HG03442 (cell line): ENCODE results near the gene NKX3-2.
A peak's percentile ranks its signal among the peaks of the same experiment; 100 is the strongest.

Experiments used
- ATAC-seq: cut with Tn5 transposase; IDR thresholded peaks from one replicate; pipeline ENCODE4 v1.9.1; 2021; ENCODE audit warnings: mild to moderate bottlenecking, moderate library complexity; ENCODE audit not compliant: unreplicated experiment

Gene NKX3-2

DNA sequence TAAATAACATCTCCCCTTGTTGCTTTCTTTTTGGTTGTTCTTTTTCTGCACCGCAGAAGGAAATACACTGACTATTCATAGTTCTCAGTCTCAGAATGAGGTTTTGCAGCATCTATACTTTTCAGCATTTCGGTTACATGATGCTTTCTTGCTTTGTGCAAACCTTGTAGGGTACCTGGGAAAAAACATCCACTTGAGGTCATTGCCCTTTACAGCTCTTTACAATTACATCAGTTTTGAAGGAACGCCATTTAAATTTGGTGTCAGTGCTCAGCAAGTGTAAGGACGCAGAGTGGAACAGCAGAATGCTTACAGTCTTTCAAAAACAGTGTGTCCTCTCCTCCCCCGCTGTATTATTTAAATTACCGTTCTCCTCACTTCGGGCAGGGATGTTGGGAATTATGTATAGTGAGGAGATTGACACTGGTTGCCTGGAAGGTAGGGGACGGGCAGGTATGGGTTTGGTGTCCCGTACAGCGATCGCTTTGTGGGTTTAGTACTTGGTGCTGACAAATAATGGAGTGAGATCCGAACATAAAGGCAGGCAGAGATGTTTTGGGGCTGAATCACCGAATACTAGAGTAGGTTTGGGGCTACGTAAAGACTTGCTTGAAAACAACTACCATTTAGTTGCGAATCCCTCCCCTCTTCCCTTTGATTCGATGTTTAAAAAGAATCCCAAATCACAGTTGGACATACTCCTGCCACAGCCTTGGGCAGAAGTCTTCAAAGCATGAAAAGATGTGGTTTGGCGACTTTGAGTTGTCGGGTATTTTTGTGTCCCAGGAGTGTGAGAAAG, 2.0 kb upstream of the NKX3-2 start:
- ATAC-seq, result no peak

DNA sequence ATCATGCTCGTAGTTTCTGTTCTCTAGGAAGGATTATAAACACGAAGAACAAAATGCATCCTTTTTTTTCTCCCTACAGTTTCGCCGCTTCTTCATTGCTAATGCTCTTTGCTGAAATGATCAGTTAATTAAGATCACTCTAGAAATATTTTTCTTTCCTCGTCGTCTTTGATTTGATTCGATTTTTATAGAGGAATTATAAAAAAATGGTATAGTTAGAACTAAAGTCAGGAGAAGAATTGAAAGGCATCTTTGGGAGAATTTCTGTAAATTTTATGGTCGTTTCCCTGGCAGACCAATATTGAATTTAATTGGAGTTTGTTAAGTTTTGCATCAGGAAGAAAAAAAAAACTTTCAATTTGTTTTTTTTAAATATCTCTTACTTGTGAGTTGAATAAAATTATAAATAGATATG, 1.1 kb upstream of the NKX3-2 start:
- ATAC-seq, result no peak

DNA sequence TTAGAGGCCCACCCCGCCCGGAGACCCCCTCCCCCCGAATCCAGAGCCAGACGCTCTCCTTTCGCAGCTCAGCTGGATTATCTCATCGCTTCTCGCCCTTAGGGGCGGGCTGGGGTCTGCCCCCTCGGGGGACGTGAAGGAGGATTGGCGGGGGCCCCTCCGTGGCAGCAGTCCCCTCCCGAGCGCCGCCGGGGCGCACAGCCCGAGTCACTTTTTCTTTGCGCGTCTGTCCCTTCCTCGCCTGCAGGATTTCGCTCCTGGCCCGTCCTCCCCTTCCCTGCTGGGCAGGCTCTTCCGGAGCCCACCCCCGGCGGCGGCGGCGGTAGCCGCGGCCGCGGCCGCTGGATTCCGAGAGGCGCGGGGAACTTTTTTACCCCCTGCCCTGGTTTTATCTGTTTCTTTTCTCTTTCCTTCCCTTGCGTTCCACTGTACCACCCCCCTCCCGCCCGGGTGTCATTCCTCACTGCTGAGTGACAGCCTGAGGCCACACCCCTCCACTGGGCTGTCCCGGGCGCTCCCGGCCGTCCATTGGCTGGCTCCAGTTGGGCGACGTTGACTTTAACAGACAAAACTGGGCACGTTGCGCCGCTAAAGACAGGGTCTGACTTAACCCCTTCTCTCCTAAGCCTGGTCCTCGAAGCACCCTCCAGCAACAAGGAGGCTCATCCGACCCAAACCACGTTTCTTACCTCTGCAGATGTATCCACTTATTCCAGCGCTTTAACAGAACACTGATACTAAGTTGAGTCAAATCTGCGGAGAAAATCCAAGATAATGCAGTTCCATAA, 492 bp upstream of the NKX3-2 start:
- peak; percentile 61 for ATAC-seq

DNA sequence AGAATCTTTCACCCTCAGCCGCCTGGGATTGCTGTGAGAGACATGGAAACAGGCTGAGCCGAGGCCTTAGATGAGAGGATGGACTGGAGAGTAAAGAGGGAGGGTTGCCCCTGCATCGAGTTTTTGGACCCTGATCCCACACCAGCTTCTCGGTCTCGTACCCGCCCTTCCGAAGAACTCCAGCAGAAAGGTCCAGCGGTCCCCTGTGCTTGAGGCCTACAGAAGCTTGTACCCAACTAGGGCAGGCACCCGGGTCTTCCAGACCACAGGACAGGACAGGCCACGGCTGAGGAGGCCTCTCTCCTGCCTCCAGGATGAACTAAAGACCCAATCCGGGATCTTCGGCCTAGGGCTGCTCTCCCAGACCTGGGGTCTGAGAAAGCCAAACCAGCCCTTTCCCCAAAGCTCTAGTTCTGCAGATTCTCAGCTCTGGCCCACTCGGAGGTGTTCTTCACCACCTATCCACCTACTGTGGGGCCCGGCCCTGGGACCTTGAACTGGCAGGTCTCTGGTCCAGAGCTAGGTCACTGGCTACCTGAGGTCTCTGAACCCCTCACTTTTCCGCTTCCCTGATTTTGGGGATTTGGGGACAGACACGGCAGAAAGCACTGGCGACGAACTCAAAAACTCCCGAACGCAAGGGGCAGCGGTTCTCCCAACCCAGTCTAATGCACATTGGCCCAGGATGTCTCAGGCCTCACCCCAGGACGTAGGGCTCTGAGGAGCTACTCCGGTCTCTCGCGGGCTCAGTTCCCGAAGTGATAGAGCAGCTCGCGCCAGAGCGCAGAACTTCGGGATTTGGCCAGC, 1.1 kb downstream of the NKX3-2 start:
- no peak for ATAC-seq

- ATAC-seq, result no peak
Observed at GRCh38 chr4:13542577-13543031, 1.7 kb downstream of the NKX3-2 start.

- ATAC-seq, result no peak
Observed at GRCh38 chr4:13541720-13542576, 2.4 kb downstream of the NKX3-2 start.

GRCh38 chr4:13541176-13541604, 3.1 kb downstream of the NKX3-2 start:
- ATAC-seq, result no peak

DNA sequence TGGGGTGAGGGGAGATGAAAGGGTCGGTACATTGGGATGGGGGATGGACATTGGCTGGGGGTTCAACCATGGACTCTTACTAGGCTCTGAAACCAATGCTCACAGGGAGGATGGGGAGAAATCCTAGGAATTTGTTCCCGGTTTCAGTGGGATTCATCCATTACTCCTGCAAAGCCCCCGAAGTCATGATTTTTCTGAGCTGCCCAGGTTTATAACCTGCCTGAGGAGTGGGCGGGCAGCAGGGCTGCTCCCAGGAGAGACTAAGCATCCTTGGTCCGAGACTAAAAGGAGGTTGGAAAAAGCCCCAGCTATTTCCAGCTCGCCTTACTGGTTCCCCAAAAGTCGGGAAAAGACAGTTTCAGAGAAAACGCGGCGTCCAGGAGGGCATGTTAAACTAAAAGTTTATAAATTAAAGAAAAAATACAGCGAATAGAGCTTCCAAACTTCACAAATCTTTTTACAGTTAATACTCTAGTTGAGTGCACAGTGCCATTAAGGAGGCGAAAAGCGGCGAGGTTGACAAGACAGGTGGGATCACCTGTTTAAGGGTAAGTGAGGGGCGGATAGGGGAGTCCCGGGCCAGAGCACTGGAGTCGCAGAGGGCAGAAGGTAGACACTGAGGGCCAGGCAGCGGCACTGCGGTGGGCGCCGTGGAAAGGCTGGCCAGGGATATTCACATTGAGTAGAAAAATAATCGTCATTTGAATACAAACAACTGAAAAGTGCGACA, 3.7 kb downstream of the NKX3-2 start:
- ATAC-seq, result no peak

GRCh38 chr4:13539619-13540445, 4.5 kb downstream of the NKX3-2 start:
- ATAC-seq, result no peak

DNA sequence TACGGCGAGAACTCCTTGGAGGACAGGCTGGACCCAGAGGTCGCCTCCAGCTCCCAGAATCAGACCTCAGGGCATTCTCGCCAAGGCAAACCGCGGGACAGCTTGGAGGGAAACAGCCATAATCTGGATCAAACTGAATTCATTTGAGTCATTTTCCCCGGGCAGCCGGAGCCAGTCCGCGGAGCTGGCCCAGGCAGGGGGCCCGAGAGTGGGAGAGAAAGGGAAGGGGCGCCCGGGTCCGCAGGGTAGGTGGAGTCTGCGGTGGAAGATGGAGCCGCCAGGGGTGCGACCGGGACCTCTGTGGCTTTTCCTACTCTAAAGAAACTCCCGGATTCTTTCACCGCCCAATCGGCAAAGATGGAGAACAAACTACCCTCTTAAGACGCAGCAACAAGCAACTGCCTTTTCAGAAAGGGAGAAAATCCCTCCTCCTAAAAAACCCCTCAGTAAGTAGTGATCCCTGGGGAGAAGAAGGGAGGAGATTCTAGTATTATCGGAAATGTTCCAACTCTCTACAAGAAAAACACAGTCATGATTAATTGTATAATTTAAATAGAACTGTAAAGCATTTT, 5.2 kb downstream of the NKX3-2 start:
- ATAC-seq, result no peak

DNA sequence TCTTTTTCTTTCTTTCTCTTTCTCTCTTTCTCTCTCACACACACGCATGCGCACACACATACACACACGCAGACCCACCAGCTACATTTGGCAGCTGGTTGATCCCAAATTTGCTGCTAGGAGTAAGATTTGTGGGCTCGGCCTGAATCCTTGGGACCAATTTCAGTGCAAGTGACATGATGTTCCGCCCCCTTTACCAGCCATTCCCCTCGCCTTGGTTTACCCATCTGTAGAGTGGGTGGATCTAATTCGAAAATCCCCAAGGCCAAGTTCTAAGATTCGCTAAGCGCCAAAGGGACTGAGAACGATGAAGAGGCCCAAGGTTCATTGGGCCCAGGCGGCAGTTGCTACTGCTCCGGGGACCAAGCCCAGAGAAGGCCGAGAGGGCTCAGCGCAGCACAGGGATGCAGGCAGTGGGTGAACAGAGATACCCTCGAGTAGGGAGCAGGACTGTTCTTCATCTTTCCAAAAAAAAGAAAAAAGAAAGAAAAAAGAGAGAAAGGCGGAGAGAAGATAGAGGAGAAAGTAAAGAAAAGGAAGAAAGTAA, 5.8 kb downstream of the NKX3-2 start:
- no peak for ATAC-seq

GRCh38 chr4:13537832-13538177, 6.5 kb downstream of the NKX3-2 start:
- ATAC-seq, result no peak

GRCh38 chr4:13537011-13537831, 7.1 kb downstream of the NKX3-2 start:
- ATAC-seq, result no peak

DNA sequence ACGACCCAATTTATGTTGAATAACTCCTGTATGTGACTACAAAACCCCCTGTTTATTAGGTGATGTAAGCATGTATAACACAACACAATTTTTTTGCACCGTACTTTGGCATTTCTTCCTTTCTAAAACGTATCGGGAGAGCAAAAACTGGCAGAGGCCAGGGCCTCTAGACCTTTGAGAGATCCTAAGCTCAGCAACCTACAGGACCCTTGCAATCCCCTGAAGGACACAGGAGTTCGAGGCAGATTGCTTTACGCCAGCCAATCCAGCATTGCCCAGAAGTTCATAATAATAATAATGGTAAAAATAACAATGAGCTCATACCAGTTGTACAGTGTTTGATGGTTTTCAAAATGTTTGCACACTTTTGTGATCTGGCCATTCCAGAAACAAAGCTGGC, 7.7 kb downstream of the NKX3-2 start:
- ATAC-seq, result no peak

GRCh38 chr4:13535708-13536361, 8.5 kb downstream of the NKX3-2 start:
- no peak for ATAC-seq

DNA sequence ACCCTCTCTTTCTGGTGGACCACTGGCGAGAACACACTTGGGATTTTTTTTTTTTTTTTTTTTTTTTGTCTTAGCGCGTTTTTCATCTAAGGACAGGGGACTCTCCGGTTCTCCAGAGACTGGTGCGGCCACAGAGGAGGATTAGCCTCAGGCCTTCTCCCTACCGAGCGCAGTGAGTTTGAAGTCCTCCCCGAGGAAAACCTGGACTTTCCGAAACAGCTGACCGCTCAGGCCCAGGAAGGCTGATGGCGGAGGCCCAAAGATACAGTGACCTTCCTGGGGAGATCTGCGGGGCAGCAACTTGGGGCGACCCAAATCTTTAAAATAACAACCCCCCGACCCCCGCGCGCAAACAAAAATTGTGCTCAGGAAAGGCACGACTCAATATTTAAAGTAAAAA, 9.2 kb downstream of the NKX3-2 start:
- no peak for ATAC-seq
